ENCODE data around the gene CAPN12.
"Not testable (repeated sequence)": the region's sequence is repeated elsewhere in the genome, so short reads cannot be mapped to it uniquely, and the experiment has no call there.

The CAPN12 gene, protein sequence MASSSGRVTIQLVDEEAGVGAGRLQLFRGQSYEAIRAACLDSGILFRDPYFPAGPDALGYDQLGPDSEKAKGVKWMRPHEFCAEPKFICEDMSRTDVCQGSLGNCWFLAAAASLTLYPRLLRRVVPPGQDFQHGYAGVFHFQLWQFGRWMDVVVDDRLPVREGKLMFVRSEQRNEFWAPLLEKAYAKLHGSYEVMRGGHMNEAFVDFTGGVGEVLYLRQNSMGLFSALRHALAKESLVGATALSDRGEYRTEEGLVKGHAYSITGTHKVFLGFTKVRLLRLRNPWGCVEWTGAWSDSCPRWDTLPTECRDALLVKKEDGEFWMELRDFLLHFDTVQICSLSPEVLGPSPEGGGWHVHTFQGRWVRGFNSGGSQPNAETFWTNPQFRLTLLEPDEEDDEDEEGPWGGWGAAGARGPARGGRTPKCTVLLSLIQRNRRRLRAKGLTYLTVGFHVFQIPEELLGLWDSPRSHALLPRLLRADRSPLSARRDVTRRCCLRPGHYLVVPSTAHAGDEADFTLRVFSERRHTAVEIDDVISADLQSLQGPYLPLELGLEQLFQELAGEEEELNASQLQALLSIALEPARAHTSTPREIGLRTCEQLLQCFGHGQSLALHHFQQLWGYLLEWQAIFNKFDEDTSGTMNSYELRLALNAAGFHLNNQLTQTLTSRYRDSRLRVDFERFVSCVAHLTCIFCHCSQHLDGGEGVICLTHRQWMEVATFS

GRCh38 chr19:38744298-38744681, at the start of gene CAPN12:
TSS of gene CAPN12 (minus strand) at chr19:38744474. CDS start at chr19:38744165, 309 bp downstream.
- no peak for DNase-seq

GRCh38 chr19:38793671-38794070, 49.4 kb upstream of the CAPN12 start:
- no peak for DNase-seq

DNA sequence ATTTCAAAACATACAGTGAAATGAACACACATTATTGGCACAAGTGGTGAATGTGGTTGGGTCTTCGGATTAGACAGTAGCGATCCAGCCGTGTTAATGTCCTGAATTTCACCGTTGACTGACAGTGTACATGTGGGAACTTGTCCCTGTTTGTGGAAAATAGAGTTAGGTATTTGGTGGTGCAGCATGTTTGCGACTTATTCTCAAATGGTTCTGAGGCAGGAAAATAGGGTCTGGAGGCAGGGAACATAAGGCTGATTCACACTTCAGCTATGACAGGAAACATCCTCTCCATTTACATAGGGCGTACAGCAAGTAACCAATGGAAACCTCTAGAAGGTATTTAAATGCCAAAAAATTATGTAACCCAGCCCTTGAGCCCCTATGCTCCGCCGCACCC, 48.9 kb upstream of the CAPN12 start:
- no peak for DNase-seq

DNA sequence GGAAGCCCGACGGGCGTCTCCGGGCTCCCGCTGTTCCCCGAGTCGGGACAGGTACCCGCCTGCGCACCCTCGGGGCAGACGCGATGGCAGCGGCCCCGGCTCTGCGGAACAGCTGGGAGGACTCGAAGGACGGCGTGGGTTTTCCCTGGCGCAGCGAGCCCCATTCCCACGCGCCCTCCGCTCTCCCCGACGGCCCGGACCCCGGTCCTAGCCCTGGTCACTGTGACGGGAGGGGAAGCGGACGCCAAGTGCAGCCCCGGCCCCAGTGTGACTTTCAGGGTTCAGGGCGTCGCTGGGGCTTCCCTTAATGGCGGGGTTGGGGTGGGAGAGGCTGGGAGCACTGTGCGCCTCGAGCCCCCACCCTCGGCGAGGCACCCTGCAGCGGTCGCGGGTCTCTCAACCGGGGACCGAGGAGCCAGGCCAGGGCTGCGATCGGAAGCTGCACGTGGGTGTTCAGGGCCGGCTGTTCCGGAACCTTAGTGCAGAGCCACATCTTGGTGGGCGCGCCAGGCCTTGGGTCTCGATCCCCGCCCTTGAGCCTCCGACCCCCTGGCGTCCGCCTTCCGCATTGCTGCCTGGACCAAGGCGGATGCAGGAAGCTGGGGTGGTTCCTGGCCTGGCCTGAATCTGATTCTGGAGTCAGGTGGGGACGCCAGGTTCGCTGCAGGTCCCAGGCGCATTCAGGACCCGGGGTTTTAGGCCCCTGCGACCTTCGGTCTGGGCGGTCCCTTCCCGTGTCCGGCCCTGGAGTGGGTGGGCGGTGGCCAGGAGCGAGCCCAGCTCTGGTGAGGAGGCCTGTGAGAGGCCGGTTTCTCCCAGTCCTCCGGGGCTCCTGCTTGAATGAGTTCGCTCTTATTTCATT, 48.2 kb upstream of the CAPN12 start:
- DNase-seq: no peak

GRCh38 chr19:38791451-38792064, 47.3 kb upstream of the CAPN12 start:
- not testable (repeated sequence) for DNase-seq

- DNase-seq: not testable (repeated sequence)
Observed at GRCh38 chr19:38790507-38791403, 46.5 kb upstream of the CAPN12 start.

GRCh38 chr19:38788478-38789243, 44.4 kb upstream of the CAPN12 start, which contains the start of gene LGALS7B:
TSS of gene LGALS7B (plus strand) at chr19:38789200. CDS start at chr19:38789227, 27 bp downstream.
- no peak for DNase-seq

DNA sequence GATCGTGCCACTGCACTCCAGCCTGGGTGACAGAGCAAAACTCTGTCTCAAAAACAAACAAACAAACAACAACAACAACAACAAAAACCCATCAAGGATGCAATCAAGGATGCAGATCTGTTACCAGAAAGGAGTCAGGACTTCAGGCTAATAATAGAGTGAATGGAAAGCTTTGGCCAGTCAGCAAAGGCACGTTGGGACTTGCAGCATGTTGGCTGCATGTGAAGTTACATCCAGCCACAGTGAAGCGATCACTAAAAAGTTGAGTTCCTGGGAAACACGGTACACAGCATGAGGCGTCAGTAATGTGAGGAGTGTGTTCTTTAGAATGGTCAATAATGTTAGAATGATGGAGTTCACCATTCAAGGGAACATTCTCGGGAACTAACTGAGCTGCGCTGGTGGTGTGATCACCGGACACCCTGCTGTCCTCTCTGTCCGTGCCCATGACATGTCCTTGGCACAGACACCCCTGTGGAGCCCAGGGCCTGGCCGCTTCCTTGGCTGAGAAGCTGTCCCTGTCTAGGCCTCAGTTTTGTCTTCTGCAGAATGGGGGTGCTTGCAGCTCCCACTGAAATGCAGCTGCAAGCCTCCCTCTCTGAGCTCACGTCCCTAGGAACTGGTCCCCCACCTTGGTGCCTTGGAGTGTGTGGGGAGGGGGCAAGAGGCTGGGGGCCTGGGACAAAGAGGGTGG, 42.4 kb upstream of the CAPN12 start:
- DNase-seq: no peak

GRCh38 chr19:38786061-38786460, 41.8 kb upstream of the CAPN12 start:
- not testable (repeated sequence) for DNase-seq

- DNase-seq: no peak
Observed at GRCh38 chr19:38785187-38785699, 41.0 kb upstream of the CAPN12 start.

DNA sequence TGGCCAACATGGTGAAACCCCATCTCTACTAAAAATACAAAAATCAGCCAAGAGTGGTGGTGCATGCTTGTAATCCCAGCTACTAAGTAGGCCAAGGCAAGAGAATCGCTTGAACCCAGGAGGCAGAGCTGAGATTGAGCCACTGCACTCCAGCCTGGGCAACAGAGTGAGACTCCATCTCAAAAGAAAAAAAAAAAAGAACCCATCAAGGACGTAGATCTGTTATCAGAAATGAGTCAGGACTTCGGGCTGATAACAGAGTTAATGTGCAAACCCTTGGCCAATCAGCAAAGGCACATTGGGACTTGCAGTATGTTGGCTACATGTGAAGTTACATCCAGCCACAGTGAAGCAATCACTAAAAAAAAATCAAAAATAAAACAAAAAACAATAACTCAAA, 40.0 kb upstream of the CAPN12 start:
- DNase-seq: no peak

DNA sequence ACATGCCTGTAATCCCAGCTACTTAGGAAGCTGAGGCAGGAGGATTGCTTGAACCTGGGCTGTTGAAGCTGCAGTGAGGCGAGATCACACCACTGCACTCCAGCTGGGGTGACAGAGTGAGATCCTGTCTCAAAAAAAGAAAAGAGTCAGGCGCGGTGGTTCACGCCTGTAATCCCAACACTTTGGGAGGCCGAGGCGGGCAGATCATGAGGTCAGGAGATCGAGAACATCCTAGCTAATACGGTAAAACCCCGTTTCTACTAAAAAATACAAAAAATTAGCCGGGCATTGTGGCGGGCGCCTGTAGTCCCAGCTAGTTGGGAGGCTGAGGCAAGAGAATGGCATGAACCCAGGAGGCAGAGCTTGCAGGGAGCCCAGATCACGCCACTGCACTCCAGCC, 37.9 kb upstream of the CAPN12 start:
- DNase-seq: not testable (repeated sequence)

GRCh38 chr19:38781058-38781457, 36.8 kb upstream of the CAPN12 start:
- no peak for DNase-seq

DNA sequence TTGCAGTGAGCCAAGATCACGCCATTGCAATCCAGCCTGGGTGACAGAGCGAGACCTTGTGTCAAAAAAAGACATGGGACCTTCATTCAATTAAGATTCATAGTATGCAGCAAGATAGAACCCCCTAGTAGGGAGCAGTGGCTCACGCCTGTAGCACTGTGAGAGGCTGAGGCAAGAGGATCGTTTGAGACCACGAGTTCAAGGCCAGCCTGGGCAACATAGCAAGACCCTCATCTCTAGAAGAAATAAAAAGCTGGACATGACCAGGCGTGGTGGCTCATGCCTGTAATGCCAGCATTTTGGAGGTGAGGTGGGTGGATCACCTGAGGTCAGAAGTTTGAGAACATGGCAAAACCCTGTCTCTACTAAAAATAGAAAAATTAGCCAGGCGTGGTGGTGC, 36.2 kb upstream of the CAPN12 start:
- DNase-seq: no peak

GRCh38 chr19:38778733-38779132, 34.5 kb upstream of the CAPN12 start:
- DNase-seq: no peak

GRCh38 chr19:38774181-38774950, 30.1 kb upstream of the CAPN12 start:
- no peak for DNase-seq

DNA sequence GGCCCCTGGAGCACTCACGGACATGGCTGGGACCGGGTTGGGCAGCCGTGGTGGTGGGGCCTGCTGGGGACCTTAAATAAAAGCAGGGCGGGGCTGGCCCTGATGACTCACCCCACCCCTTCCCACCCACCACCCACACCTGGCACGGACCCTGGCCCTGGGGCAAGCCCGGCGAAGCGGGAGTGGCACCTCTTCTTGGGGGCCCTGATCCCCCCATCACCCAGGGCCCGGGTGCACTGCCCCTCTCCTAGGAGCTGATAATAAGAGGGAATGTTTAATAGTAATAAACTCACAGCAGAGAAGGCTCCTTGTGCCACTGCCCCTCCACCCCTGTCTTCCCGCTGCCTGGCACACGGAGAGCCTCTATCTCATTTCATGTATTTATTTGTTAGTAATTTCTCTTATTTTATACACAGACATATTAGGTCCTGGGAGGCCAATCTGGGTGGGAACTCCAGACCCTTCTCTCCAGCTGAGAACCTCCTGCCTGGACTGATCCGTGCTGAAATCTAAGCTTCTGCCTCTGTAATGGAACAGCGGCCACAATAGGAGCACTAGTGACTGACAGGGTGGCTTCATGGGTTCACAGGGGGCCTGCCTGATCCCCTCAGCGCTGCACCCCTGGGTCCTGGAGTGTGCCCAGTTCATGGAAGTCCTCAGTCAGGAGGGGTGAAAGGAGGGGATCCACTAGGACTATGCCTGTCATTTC, 29.3 kb upstream of the CAPN12 start, which contains the start of gene LGALS7:
Gene LGALS7, minus strand, starts transcription at position 49 of the 709 bp plus-strand sequence. Its CDS starts 25 bp downstream, at position 24.
- no peak for DNase-seq

- not testable (repeated sequence) for DNase-seq
Observed at GRCh38 chr19:38771569-38771968, 27.3 kb upstream of the CAPN12 start.

Measured in HCEC 1CT (cell line).